Fibroblast of skin of left biceps (primary cell): ENCODE data around the gene LGR6.
A peak's percentile ranks its signal among the peaks of the same experiment; 100 is the strongest.
"Not testable (repeated sequence)": the region's sequence is repeated elsewhere in the genome, so short reads cannot be mapped to it uniquely, and the experiment has no call there.

ENCODE experiments used
- DNase-seq, 2 experiments: peaks; one replicate each; pipeline ENCODE4 v3.0.0-alpha.2; 2013; ENCODE audit warnings: low read depth in 2 of 2

Gene LGR6

GRCh38 chr1:202329891-202330290 lies 136.3 kb downstream of the LGR6 start:
- DNase-seq, result no peak

GRCh38 chr1:202333861-202334260 lies 140.3 kb downstream of the LGR6 start:
- no peak for DNase-seq

GRCh38 chr1:202343652-202344349 lies 150.2 kb downstream of the LGR6 start:
- DNase-seq, result no peak

GRCh38 chr1:202348005-202348508 lies 154.5 kb downstream of the LGR6 start:
- no peak for DNase-seq

- peak; percentile 97 to 98 for DNase-seq
Observed at GRCh38 chr1:202348509-202349205, 155.1 kb downstream of the LGR6 start, which contains the start of gene PPP1R12B. Gene PPP1R12B (plus strand): TSS chr1:202348699. CDS start chr1:202348852, 153 bp downstream.

- no peak for DNase-seq
Observed at GRCh38 chr1:202349206-202349928, 155.8 kb downstream of the LGR6 start.

GRCh38 chr1:202351725-202352124 lies 158.1 kb downstream of the LGR6 start:
- DNase-seq, result no peak

- not testable (repeated sequence) for DNase-seq
Observed at GRCh38 chr1:202352583-202353197, 159.1 kb downstream of the LGR6 start.

GRCh38 chr1:202355944-202356553 lies 162.4 kb downstream of the LGR6 start:
- no peak for DNase-seq

GRCh38 chr1:202357506-202357905 lies 163.9 kb downstream of the LGR6 start:
- no peak for DNase-seq

GRCh38 chr1:202361224-202361623 lies 167.6 kb downstream of the LGR6 start:
- DNase-seq, result no peak

GRCh38 chr1:202361701-202362100 lies 168.1 kb downstream of the LGR6 start:
- DNase-seq, result no peak

- DNase-seq, result no peak
Observed at GRCh38 chr1:202362212-202362611, 168.6 kb downstream of the LGR6 start.

- DNase-seq, result no peak
Observed at GRCh38 chr1:202365092-202365815, 171.7 kb downstream of the LGR6 start.

- DNase-seq, result peak; percentile 28 to 43
Observed at GRCh38 chr1:202367271-202367670, 173.7 kb downstream of the LGR6 start.
